B cell (primary cell): ENCODE data around the gene AMH. TPM values are rescaled to one million over a fixed set of nuclear protein-coding genes. Genes with fewer than 3 reads are reported as not detected.

Source experiments
- ATAC-seq: fragments of 200-7000 bp; cut with Tn5 transposase; one replicate; pipeline ENCODE4 v1.10.0; 2021; ENCODE audit warnings: low read depth, mild to moderate bottlenecking, moderate number of reproducible peaks, moderate library complexity
- CTCF ChIA-PET: fragments of 350-600 bp; sonication (Branson Sonifier 250); formaldehyde crosslinking; loops from one replicate; lab custom pipeline; 2021; ENCODE audit warnings: antibody characterized with exemption, inconsistent platforms; lab: Charles Lee
- POLR2A ChIA-PET: fragments of 350-600 bp; sonication (Branson Sonifier 250); formaldehyde crosslinking; loops from one replicate; lab custom pipeline; 2021; ENCODE audit warnings: antibody characterized with exemption; lab: Charles Lee
- DNase-seq: peaks from one replicate; pipeline ENCODE4 v3.0.0; 2013
- H2AFZ ChIP-seq: 2 replicates; pipeline ENCODE4 v1.6.1; 2012; ENCODE audit warnings: mild to moderate bottlenecking, low read depth, low read length; ENCODE audit not compliant: insufficient read depth, poor library complexity, severe bottlenecking
- H3K27ac ChIP-seq, 2 donors: 1 replicate in 1 of 2; 2 replicates in 1 of 2; pipeline ENCODE4 v1.5.1; 2012 to 2013; ENCODE audit warnings: low read length in 2 of 2, mild to moderate bottlenecking in 2 of 2, moderate library complexity in 1 of 2
- H3K27me3 ChIP-seq, 4 experiments: fragments of 200-600 bp in 1 of 4; sonication (generic) in 1 of 4; replicated peaks in 1 of 4; 1 replicate in 2 of 4; 2 replicates in 2 of 4; pipeline versions ENCODE4 v1.6.1 to v1.7.0; 2013 to 2016; ENCODE audit warnings: low read length in 3 of 4, mild to moderate bottlenecking in 2 of 4, mixed read lengths in 1 of 4, moderate library complexity in 1 of 4; ENCODE audit not compliant: insufficient read depth in 4 of 4, control insufficient read depth in 3 of 4; ENCODE audit errors: control extremely low read depth in 1 of 4
- H3K36me3 ChIP-seq, 2 experiments: replicated peaks in 1 of 2; 1 replicate in 1 of 2; 2 replicates in 1 of 2; pipeline versions ENCODE4 v1.6.1 to v1.7.1; 2013; ENCODE audit warnings: low read length in 1 of 2; ENCODE audit not compliant: insufficient read depth in 2 of 2, control insufficient read depth in 1 of 2; ENCODE audit errors: control extremely low read depth in 1 of 2, extremely low read depth in 1 of 2
- H3K4me1 ChIP-seq, 2 donors: fragments of 200-600 bp in 1 of 2; sonication (generic) in 1 of 2; 1 replicate in 1 of 2; 2 replicates in 1 of 2; pipeline versions ENCODE4 v1.5.1 to v1.6.1; 2013 to 2017; ENCODE audit warnings: low read length in 2 of 2; ENCODE audit not compliant: control insufficient read depth in 2 of 2, insufficient read depth in 2 of 2
- H3K4me2 ChIP-seq: replicated peaks from 2 replicates; pipeline ENCODE3; 2012; ENCODE audit warnings: mild to moderate bottlenecking, low read depth, low read length; ENCODE audit not compliant: poor library complexity, severe bottlenecking
- H3K4me3 ChIP-seq, 5 experiments: fragments of 200-600 bp in 1 of 5; sonication (generic) in 1 of 5; 1 replicate in 3 of 5; 2 replicates in 2 of 5; pipeline versions ENCODE4 v1.5.1 to v1.7.0; 2011 to 2016; ENCODE audit warnings: low read length in 4 of 5, mild to moderate bottlenecking in 4 of 5, low read depth in 2 of 5, control low read depth in 1 of 5, moderate library complexity in 1 of 5; ENCODE audit not compliant: insufficient read depth in 1 of 5; ENCODE audit errors: control extremely low read depth in 1 of 5, extremely low read depth in 1 of 5
- H3K79me2 ChIP-seq: fragments of 200-600 bp; sonication (generic); one replicate; pipeline ENCODE4 v1.6.0; 2016; ENCODE audit warnings: low read length; ENCODE audit not compliant: control insufficient read depth, insufficient read depth
- H3K9ac ChIP-seq: fragments of 200-600 bp; sonication (generic); 2 replicates; pipeline ENCODE4 v1.6.1; 2017; ENCODE audit warnings: mild to moderate bottlenecking, low read length, moderate library complexity
- H3K9me3 ChIP-seq, 3 donors: one replicate each; pipeline versions ENCODE4 v1.6.1 to v1.7.1; 2013; ENCODE audit warnings: low read length in 2 of 3; ENCODE audit not compliant: control insufficient read depth in 2 of 3, insufficient read depth in 1 of 3; ENCODE audit errors: control extremely low read depth in 1 of 3
- H4K20me1 ChIP-seq: 2 replicates; pipeline ENCODE4 v1.6.0; 2012; ENCODE audit warnings: mild to moderate bottlenecking, low read length; ENCODE audit not compliant: insufficient read depth, control insufficient read depth, poor library complexity, severe bottlenecking
- H3K27ac Mint-ChIP-seq: one replicate; pipeline ENCODE4 v1.8.0; 2021; ENCODE audit warnings: mixed read lengths
- H3K27me3 Mint-ChIP-seq: one replicate; pipeline ENCODE4 v1.8.0; 2021; ENCODE audit warnings: mixed read lengths
- H3K4me1 Mint-ChIP-seq: one replicate; pipeline ENCODE4 v1.8.0; 2021; ENCODE audit warnings: mixed read lengths
- H3K4me3 Mint-ChIP-seq: one replicate; pipeline ENCODE4 v1.8.0; 2021; ENCODE audit warnings: mixed read lengths
- H3K9me3 Mint-ChIP-seq: one replicate; pipeline ENCODE4 v1.8.0; 2022; ENCODE audit warnings: mixed read lengths; ENCODE audit not compliant: insufficient read depth
- EZH2 ChIP-seq: IDR thresholded peaks from 2 replicates; pipeline ENCODE4 v1.6.1; 2012; ENCODE audit warnings: borderline replicate concordance, low read depth, mild to moderate bottlenecking, moderate library complexity, low read length; ENCODE audit not compliant: insufficient read depth, poor library complexity, severe bottlenecking
- WGBS: methylation state at CpG from one replicate; pipeline ENCODE4 v1.1.5; 2013; ENCODE audit warnings: missing lambda C conversion rate; ENCODE audit not compliant: insufficient coverage; 5-methylcytosine and 5-hydroxymethylcytosine counted together
- intact Hi-C: fragments of 100-400 bp; cut with micrococcal nuclease; formaldehyde crosslinking; loops from one replicate; pipeline ENCODE4 v1.10.0; 2022
- polyA plus RNA-seq: library from polyadenylated mRNA; depleted of rRNA; stranded (reverse); fragments of >200 nt; gene quantifications from 2 replicates; pipeline ENCODE4 v1.2.3, GENCODE V29; 2012
- total RNA-seq, 2 donors: library from RNA; stranded (reverse); fragments of 120-200 nt in 1 of 2; gene quantifications; 1 replicate in 1 of 2; 2 replicates in 1 of 2; pipeline versions ENCODE4 v1.2.3 to v1.2.4, GENCODE V29; 2013 to 2022
- TF ChIP-seq, protein P1 (sequence below): fragments of 200-600 bp; IDR thresholded peaks from one replicate; pipeline ENCODE4 v1.8.0; 2022; ENCODE audit warnings: antibody characterized with exemption, mild to moderate bottlenecking

The AMH gene
- total and polyA plus RNA-seq, 2 donors (not counting 1 experiment from before 2014, with no cell fraction given): 1.5 to 4.5 TPM

- DNase-seq (no peak), ATAC-seq (no peak)
- ChIA-PET POLR2A (interaction anchor here (0.6 to 3.0 kb wide), 11 partner anchors 12 to 80 kb away, joined by 3 to 17 read pairs (median 4); no protein-coding TSS in a partner anchor), CTCF (interaction anchor here (1.0 to 5.2 kb wide), 14 partner anchors 13 to 152 kb away, joined by 3 to 31 read pairs (median 6); no protein-coding TSS in a partner anchor)
- H3K27me3 ChIP-seq: no peaks in the 10 kb centered on the region
- peak overlapping the region; percentile 22 for H3K9ac ChIP-seq
- peak overlapping the region in 4 of 5 experiments; percentile 8 to 15 (median 12) for H3K4me3 ChIP-seq
- H3K36me3 ChIP-seq: peaks cover 0 to 49% of the 10 kb centered on the region in 2 experiments
- H3K27ac Mint-ChIP-seq: peak overlapping the region; percentile 84
- no peak overlapping the region for H2AFZ ChIP-seq
- peak overlapping the region; percentile 86 for H3K4me2 ChIP-seq
- peaks cover 90% of the 10 kb centered on the region for H4K20me1 ChIP-seq
- H3K4me1 Mint-ChIP-seq: peaks cover 57% of the 10 kb centered on the region
- no peaks in the 10 kb centered on the region for H3K9me3 Mint-ChIP-seq
- H3K27ac ChIP-seq: peak overlapping the region; percentile 45 to 50
- peaks cover 0 to 6% (median 0%) of the 10 kb centered on the region in 3 donors for H3K9me3 ChIP-seq
- peak overlapping the region; percentile 81 for H3K4me3 Mint-ChIP-seq
- peaks cover 39 to 57% of the 10 kb centered on the region in 2 donors for H3K4me1 ChIP-seq
- intact Hi-C loops: no loop called here
- WGBS: 24% methylated on average over 30 of the region's 34 CpGs
- peaks cover 94% of the 10 kb centered on the region for H3K79me2 ChIP-seq
- H3K27me3 Mint-ChIP-seq: no peaks in the 10 kb centered on the region
- TF ChIP-seq, protein P1, sequence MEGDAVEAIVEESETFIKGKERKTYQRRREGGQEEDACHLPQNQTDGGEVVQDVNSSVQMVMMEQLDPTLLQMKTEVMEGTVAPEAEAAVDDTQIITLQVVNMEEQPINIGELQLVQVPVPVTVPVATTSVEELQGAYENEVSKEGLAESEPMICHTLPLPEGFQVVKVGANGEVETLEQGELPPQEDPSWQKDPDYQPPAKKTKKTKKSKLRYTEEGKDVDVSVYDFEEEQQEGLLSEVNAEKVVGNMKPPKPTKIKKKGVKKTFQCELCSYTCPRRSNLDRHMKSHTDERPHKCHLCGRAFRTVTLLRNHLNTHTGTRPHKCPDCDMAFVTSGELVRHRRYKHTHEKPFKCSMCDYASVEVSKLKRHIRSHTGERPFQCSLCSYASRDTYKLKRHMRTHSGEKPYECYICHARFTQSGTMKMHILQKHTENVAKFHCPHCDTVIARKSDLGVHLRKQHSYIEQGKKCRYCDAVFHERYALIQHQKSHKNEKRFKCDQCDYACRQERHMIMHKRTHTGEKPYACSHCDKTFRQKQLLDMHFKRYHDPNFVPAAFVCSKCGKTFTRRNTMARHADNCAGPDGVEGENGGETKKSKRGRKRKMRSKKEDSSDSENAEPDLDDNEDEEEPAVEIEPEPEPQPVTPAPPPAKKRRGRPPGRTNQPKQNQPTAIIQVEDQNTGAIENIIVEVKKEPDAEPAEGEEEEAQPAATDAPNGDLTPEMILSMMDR: no peak
- no peak for TF ChIP-seq EZH2
Measured at GRCh38 chr19:2239771-2240770, 9.1 kb upstream of the AMH start.
